ENCODE measurements around the gene NAT14. TPM values are rescaled to one million over a fixed set of nuclear protein-coding genes. Genes with fewer than 3 reads are reported as not detected.

The NAT14 gene
- polyA plus RNA-seq, 1 donor from 2014 or later: 129 TPM

- Histone ChIP-seq H3K4me2 (ENCODE audit: low read length) (no peak overlapping the region), H3K27ac (ENCODE audit: low read length) (no peak overlapping the region)
- TF ChIP-seq MXI1 (conservative IDR thresholded peaks at IDR 0.05; ENCODE audit: poor library complexity, severe bottlenecking): no peak
- no peak for TF ChIP-seq CTCF (IDR thresholded peaks at IDR 0.05; ENCODE audit: poor library complexity, severe bottlenecking)
- no peak for TF ChIP-seq RAD21 (conservative IDR thresholded peaks at IDR 0.05)
- TF ChIP-seq EZH2 (IDR thresholded peaks at IDR 0.05; ENCODE audit: borderline replicate concordance, insufficient read depth, low read length, poor library complexity, severe bottlenecking): no peak
- TF ChIP-seq EP300 (conservative IDR thresholded peaks at IDR 0.05; ENCODE audit: poor library complexity, severe bottlenecking): no peak
Observed at GRCh38 chr19:55504981-55505380, 20.0 kb downstream of the NAT14 start.

GRCh38 chr19:55508120-55508519, 23.1 kb downstream of the NAT14 start:
- Histone ChIP-seq H3K4me3 (ENCODE audit: low read length) (no peak overlapping the region), H3K9me3 (ENCODE audit: low read length) (no peaks in the 10 kb centered on the region), H2AFZ (ENCODE audit: low read depth, low read length) (no peak overlapping the region), H3K79me2 (replicated peaks; ENCODE audit: insufficient read depth, low read length) (no peaks in the 10 kb centered on the region), H3K9me2 (ENCODE audit: insufficient read depth, low read length) (no peaks in the 10 kb centered on the region), H3K36me3 (ENCODE audit: insufficient read depth, low read length) (no peaks in the 10 kb centered on the region), H3K27ac (ENCODE audit: low read length) (no peak overlapping the region), H3K4me2 (ENCODE audit: low read length) (no peak overlapping the region), H3K9ac (ENCODE audit: low read length) (no peak overlapping the region), H3F3A (ENCODE audit: insufficient read depth, low read length, poor library complexity, severe bottlenecking) (no peaks in the 10 kb centered on the region), H3K27me3 (ENCODE audit: insufficient read depth, low read depth, low read length) (no peaks in the 10 kb centered on the region), H4K20me1 (ENCODE audit: insufficient read depth) (no peaks in the 10 kb centered on the region)
- TF ChIP-seq REST (IDR thresholded peaks at IDR 0.05; ENCODE audit: borderline replicate concordance): no peak
- TF ChIP-seq EZH2 (IDR thresholded peaks at IDR 0.05; ENCODE audit: borderline replicate concordance, insufficient read depth, low read length, poor library complexity, severe bottlenecking): no peak
- TF ChIP-seq EP300 (conservative IDR thresholded peaks at IDR 0.05; ENCODE audit: poor library complexity, severe bottlenecking): no peak

More at GRCh38 chr19:55504981-55505380, 20.0 kb downstream of the NAT14 start:
- H4K20me1 ChIP-seq (ENCODE audit: insufficient read depth): no peaks in the 10 kb centered on the region
- no peak overlapping the region for H3K4me3 ChIP-seq (ENCODE audit: low read length)
- no peak overlapping the region for H2AFZ ChIP-seq (ENCODE audit: low read depth, low read length)
- no peaks in the 10 kb centered on the region for H3K36me3 ChIP-seq (ENCODE audit: insufficient read depth, low read length)
- no peaks in the 10 kb centered on the region for H3K9me2 ChIP-seq (ENCODE audit: insufficient read depth, low read length)
- no peaks in the 10 kb centered on the region for H3K27me3 ChIP-seq (ENCODE audit: insufficient read depth, low read depth, low read length)
- no peaks in the 10 kb centered on the region for H3K79me2 ChIP-seq (replicated peaks; ENCODE audit: insufficient read depth, low read length)
- H3K9ac ChIP-seq (ENCODE audit: low read length): no peak overlapping the region
- no peaks in the 10 kb centered on the region for H3K9me3 ChIP-seq (ENCODE audit: low read length)
- H3F3A ChIP-seq (ENCODE audit: insufficient read depth, low read length, poor library complexity, severe bottlenecking): no peaks in the 10 kb centered on the region

GRCh38 chr19:55516878-55517620, 32.1 kb downstream of the NAT14 start:
- H3K36me3 ChIP-seq (ENCODE audit: insufficient read depth, low read length): no peaks in the 10 kb centered on the region
- no peaks in the 10 kb centered on the region for H3K27me3 ChIP-seq (ENCODE audit: insufficient read depth, low read depth, low read length)
- no peaks in the 10 kb centered on the region for H3K9me2 ChIP-seq (ENCODE audit: insufficient read depth, low read length)
- H2AFZ ChIP-seq (ENCODE audit: low read depth, low read length): peak overlapping the region; percentile 45
- H3K79me2 ChIP-seq (replicated peaks; ENCODE audit: insufficient read depth, low read length): no peaks in the 10 kb centered on the region
- H3K9me3 ChIP-seq (ENCODE audit: low read length): no peaks in the 10 kb centered on the region
- peak overlapping the region; percentile 63 for H3K4me3 ChIP-seq (ENCODE audit: low read length)
- no peaks in the 10 kb centered on the region for H3F3A ChIP-seq (ENCODE audit: insufficient read depth, low read length, poor library complexity, severe bottlenecking)
- peak overlapping the region; percentile 60 for H3K9ac ChIP-seq (ENCODE audit: low read length)
- H3K4me2 ChIP-seq (ENCODE audit: low read length): no peak overlapping the region
- H3K27ac ChIP-seq (ENCODE audit: low read length): peak overlapping the region; percentile 74
- H4K20me1 ChIP-seq (ENCODE audit: insufficient read depth): no peaks in the 10 kb centered on the region
- TF ChIP-seq CTCF (IDR thresholded peaks at IDR 0.05; ENCODE audit: poor library complexity, severe bottlenecking) (peak; percentile 92), MXI1 (conservative IDR thresholded peaks at IDR 0.05; ENCODE audit: poor library complexity, severe bottlenecking) (peak; percentile 45), RAD21 (conservative IDR thresholded peaks at IDR 0.05) (peak; percentile 90), EP300 (conservative IDR thresholded peaks at IDR 0.05; ENCODE audit: poor library complexity, severe bottlenecking) (peak; percentile 27), REST (IDR thresholded peaks at IDR 0.05; ENCODE audit: borderline replicate concordance) (no peak), POLR2AphosphoS5 (IDR thresholded peaks at IDR 0.05) (no peak), TAF1 (IDR thresholded peaks at IDR 0.05; ENCODE audit: low read depth) (no peak), EZH2 (IDR thresholded peaks at IDR 0.05; ENCODE audit: borderline replicate concordance, insufficient read depth, low read length, poor library complexity, severe bottlenecking) (no peak)

All from neural cell (in vitro differentiated cells).